HepG2 (cell line): ENCODE results near the gene NOSIP. TPM values are rescaled to one million over a fixed set of nuclear protein-coding genes. Genes with fewer than 3 reads are reported as not detected.

Experiments
- AGO1 ChIP-seq: fragments of 200-400 bp; formaldehyde crosslinking; IDR thresholded peaks from 2 replicates; pipeline ENCODE4 v1.6.1; 2017; ENCODE audit warnings: mild to moderate bottlenecking, low read depth, low read length, moderate library complexity; ENCODE audit not compliant: poor library complexity, severe bottlenecking
- BORCS8-MEF2B ChIP-seq: sonication (generic); formaldehyde crosslinking; IDR thresholded peaks from 2 replicates; pipeline ENCODE4 v1.8.0; 2022; ENCODE audit warnings: mild to moderate bottlenecking, missing genetic modification reagents
- CEBPG ChIP-seq: IDR thresholded peaks from 2 replicates; pipeline ENCODE4 v1.6.1; 2016
- DNMT1 ChIP-seq: sonication (generic); formaldehyde crosslinking; IDR thresholded peaks from 2 replicates; pipeline ENCODE4 v1.5.1; 2020; ENCODE audit warnings: mild to moderate bottlenecking, missing genetic modification reagents
- JARID2 ChIP-seq: sonication (generic); formaldehyde crosslinking; IDR thresholded peaks from 2 replicates; pipeline ENCODE4 v1.8.1; 2023; ENCODE audit warnings: missing genetic modification reagents, inconsistent platforms; ENCODE audit not compliant: insufficient replicate concordance
- KIAA2018 ChIP-seq: sonication (generic); formaldehyde crosslinking; IDR thresholded peaks from 2 replicates; pipeline ENCODE4 v1.5.0; 2020; ENCODE audit warnings: mild to moderate bottlenecking, missing genetic modification reagents, borderline replicate concordance
- MIER3 ChIP-seq: IDR thresholded peaks from 2 replicates; pipeline ENCODE4 v1.6.1; 2016; ENCODE audit warnings: missing compliant biosample characterization, borderline replicate concordance
- MZF1 ChIP-seq: sonication (generic); formaldehyde crosslinking; IDR thresholded peaks from 2 replicates; pipeline ENCODE4 v1.8.1; 2023; ENCODE audit warnings: mild to moderate bottlenecking, missing genetic modification reagents, borderline replicate concordance
- RXRB ChIP-seq: IDR thresholded peaks from 2 replicates; pipeline ENCODE4 v1.6.1; 2016; ENCODE audit warnings: borderline replicate concordance, missing genetic modification reagents, missing compliant biosample characterization
- SP140L ChIP-seq: sonication (generic); formaldehyde crosslinking; IDR thresholded peaks from 2 replicates; pipeline ENCODE4 v1.4.0; 2020; ENCODE audit warnings: missing genetic modification reagents, borderline replicate concordance
- ZBTB38 ChIP-seq: sonication (generic); formaldehyde crosslinking; IDR thresholded peaks from 2 replicates; pipeline ENCODE4 v1.5.1; 2020; ENCODE audit warnings: mild to moderate bottlenecking, missing genetic modification reagents
- ZNF329 ChIP-seq: sonication (generic); formaldehyde crosslinking; IDR thresholded peaks from 2 replicates; pipeline ENCODE4 v1.9.0; 2021; ENCODE audit warnings: low read depth, mild to moderate bottlenecking, missing genetic modification reagents
- ZNF33B ChIP-seq: sonication (generic); formaldehyde crosslinking; IDR thresholded peaks from 2 replicates; pipeline ENCODE4 v1.5.1; 2020; ENCODE audit warnings: mild to moderate bottlenecking, missing genetic modification reagents
- ZNF577 ChIP-seq: sonication (generic); formaldehyde crosslinking; IDR thresholded peaks from 2 replicates; pipeline ENCODE4 v1.4.0; 2020; ENCODE audit warnings: mild to moderate bottlenecking, low read depth, missing genetic modification reagents, borderline replicate concordance
- ZNF678 ChIP-seq: sonication (generic); formaldehyde crosslinking; IDR thresholded peaks from 2 replicates; pipeline ENCODE4 v1.4.0; 2020; ENCODE audit warnings: mild to moderate bottlenecking, missing genetic modification reagents
- ZNF687 ChIP-seq: sonication (generic); formaldehyde crosslinking; IDR thresholded peaks from 2 replicates; pipeline ENCODE4 v1.5.1; 2020; ENCODE audit warnings: mild to moderate bottlenecking, missing genetic modification reagents, moderate library complexity
- ZNF709 ChIP-seq: sonication (generic); formaldehyde crosslinking; IDR thresholded peaks from 2 replicates; pipeline ENCODE4 v1.5.0; 2020; ENCODE audit warnings: mild to moderate bottlenecking, missing genetic modification reagents
- polyA plus RNA-seq, 8 experiments: library from polyadenylated mRNA; depleted of rRNA in 3 of 8; stranded (reverse) in 7 of 8; unstranded in 1 of 8; fragments of >200 nt; fragmentation: Illumina TruSeq in 4 of 8; extraction: Trizol in 4 of 8; gene quantifications; 2 replicates each; pipeline versions ENCODE4 v1.2.1 to v1.2.3, GENCODE V29; 2011 to 2016; ENCODE audit warnings: low read depth in 4 of 8, missing spikeins in 1 of 8, mixed read lengths in 1 of 8; ENCODE audit not compliant: insufficient read depth in 1 of 8
- total RNA-seq, 5 experiments: library from RNA; depleted of rRNA; stranded (reverse); fragments of >200 nt; fragmentation: Illumina TruSeq; extraction: Trizol; gene quantifications; 2 replicates each; pipeline ENCODE4 v1.2.3, GENCODE V29; 2016; ENCODE audit warnings: low read depth in 1 of 5

Gene NOSIP
- total and polyA plus RNA-seq, 2 of the 13 experiments (the other 11 are each of a cell fraction or from before 2014, with no cell fraction given) = 54.3 to 78.0 TPM

GRCh38 chr19:49570997-49571676 lies 9.2 kb downstream of the NOSIP start (continued):
- TF ChIP-seq KIAA2018 (CRISPR knock-in tag) (no peak), RXRB (peak; percentile 51; the same call in 1 of the 2 replicates), ZNF687 (CRISPR knock-in tag) (no peak; the same call in 1 of the 2 replicates), ZNF709 (CRISPR knock-in tag) (no peak), MIER3 (CRISPR knock-in tag) (no peak; the same call in 1 of the 2 replicates), ZNF678 (CRISPR knock-in tag) (no peak), CEBPG (CRISPR knock-in tag) (no peak), DNMT1 (CRISPR knock-in tag) (no peak), BORCS8-MEF2B (no peak), ZBTB38 (CRISPR knock-in tag) (0 out of 2 replicates have a peak, but pooled peaks have one; percentile 45), AGO1 (no peak), SP140L (CRISPR knock-in tag) (no peak), ZNF33B (CRISPR knock-in tag) (no peak), JARID2 (CRISPR knock-in tag) (no peak), MZF1 (CRISPR knock-in tag) (no peak), ZNF577 (CRISPR knock-in tag) (no peak), ZNF329 (CRISPR knock-in tag) (no peak)
